MM.1S (cell line): ENCODE results near the gene PTGER1.
"Not testable (repeated sequence)": the region's sequence is repeated elsewhere in the genome, so short reads cannot be mapped to it uniquely, and the experiment has no call there.

ENCODE experiments used
- DNase-seq: peaks from one replicate; pipeline ENCODE4 v3.0.0-alpha.2; 2015
- H2AFZ ChIP-seq: fragments of 300-600 bp; sonication (generic); 2 replicates; pipeline ENCODE4 v1.6.0; 2016; ENCODE audit warnings: antibody characterized with exemption, low read length
- H3F3A ChIP-seq: fragments of 300-600 bp; sonication (generic); 2 replicates; pipeline ENCODE4 v1.6.1; 2016; ENCODE audit warnings: mild to moderate bottlenecking, antibody characterized with exemption, low read length, moderate library complexity, mixed read lengths; ENCODE audit not compliant: insufficient read depth
- H3K27ac ChIP-seq: fragments of 300-600 bp; sonication (generic); 2 replicates; pipeline ENCODE4 v1.5.1; 2016; ENCODE audit warnings: mild to moderate bottlenecking, low read length
- H3K27me3 ChIP-seq: fragments of 300-600 bp; sonication (generic); replicated peaks from 2 replicates; pipeline ENCODE4 v1.6.0; 2016; ENCODE audit warnings: low read length; ENCODE audit not compliant: insufficient read depth
- H3K36me3 ChIP-seq: fragments of 300-600 bp; sonication (generic); replicated peaks from 2 replicates; pipeline ENCODE4 v1.6.1; 2016; ENCODE audit warnings: mild to moderate bottlenecking, low read length, mixed read lengths; ENCODE audit not compliant: insufficient read depth
- H3K4me1 ChIP-seq: fragments of 300-600 bp; sonication (generic); 2 replicates; pipeline ENCODE4 v1.6.1; 2016; ENCODE audit warnings: low read length, mixed read lengths
- H3K4me2 ChIP-seq: fragments of 300-600 bp; sonication (generic); 2 replicates; pipeline ENCODE4 v1.6.0; 2016; ENCODE audit warnings: low read depth, low read length
- H3K4me3 ChIP-seq: fragments of 300-600 bp; sonication (generic); 2 replicates; pipeline ENCODE4 v1.5.1; 2016; ENCODE audit warnings: low read length, mixed read lengths
- H3K79me2 ChIP-seq: fragments of 300-600 bp; sonication (generic); 2 replicates; pipeline ENCODE4 v1.6.1; 2016; ENCODE audit warnings: mixed run types, low read length, mixed read lengths
- H3K9ac ChIP-seq: fragments of 300-600 bp; sonication (generic); 2 replicates; pipeline ENCODE4 v1.6.1; 2016; ENCODE audit warnings: low read length, mixed read lengths
- H3K9me2 ChIP-seq: fragments of 300-600 bp; sonication (generic); replicated peaks from 2 replicates; pipeline ENCODE4 v1.6.1; 2016; ENCODE audit warnings: mild to moderate bottlenecking, low read length, mixed read lengths; ENCODE audit not compliant: insufficient read depth
- H3K9me3 ChIP-seq: fragments of 300-600 bp; sonication (generic); replicated peaks from 2 replicates; pipeline ENCODE4 v1.6.1; 2016; ENCODE audit warnings: mild to moderate bottlenecking, low read length, mixed read lengths; ENCODE audit not compliant: insufficient read depth
- H4K20me1 ChIP-seq: fragments of 300-600 bp; sonication (generic); 2 replicates; pipeline ENCODE4 v1.6.1; 2016; ENCODE audit warnings: mild to moderate bottlenecking, low read length, moderate library complexity, mixed read lengths; ENCODE audit not compliant: insufficient read depth
- EZH2 ChIP-seq: fragments of 300-600 bp; sonication (generic); optimal IDR thresholded peaks from 2 replicates; pipeline ENCODE3; 2017; ENCODE audit warnings: low read depth, mild to moderate bottlenecking, antibody characterized with exemption, low read length, mixed read lengths
- EZH2phosphoT487 ChIP-seq: fragments of 300-600 bp; sonication (generic); IDR thresholded peaks from 2 replicates; pipeline ENCODE4 v1.6.1; 2018; ENCODE audit warnings: antibody characterized with exemption, low read length
- TF ChIP-seq, protein P1 (sequence below): fragments of 300-600 bp; sonication (generic); IDR thresholded peaks from 2 replicates; pipeline ENCODE4 v1.5.1; 2016; ENCODE audit warnings: antibody characterized with exemption, low read length, mixed read lengths

The PTGER1 gene

DNA sequence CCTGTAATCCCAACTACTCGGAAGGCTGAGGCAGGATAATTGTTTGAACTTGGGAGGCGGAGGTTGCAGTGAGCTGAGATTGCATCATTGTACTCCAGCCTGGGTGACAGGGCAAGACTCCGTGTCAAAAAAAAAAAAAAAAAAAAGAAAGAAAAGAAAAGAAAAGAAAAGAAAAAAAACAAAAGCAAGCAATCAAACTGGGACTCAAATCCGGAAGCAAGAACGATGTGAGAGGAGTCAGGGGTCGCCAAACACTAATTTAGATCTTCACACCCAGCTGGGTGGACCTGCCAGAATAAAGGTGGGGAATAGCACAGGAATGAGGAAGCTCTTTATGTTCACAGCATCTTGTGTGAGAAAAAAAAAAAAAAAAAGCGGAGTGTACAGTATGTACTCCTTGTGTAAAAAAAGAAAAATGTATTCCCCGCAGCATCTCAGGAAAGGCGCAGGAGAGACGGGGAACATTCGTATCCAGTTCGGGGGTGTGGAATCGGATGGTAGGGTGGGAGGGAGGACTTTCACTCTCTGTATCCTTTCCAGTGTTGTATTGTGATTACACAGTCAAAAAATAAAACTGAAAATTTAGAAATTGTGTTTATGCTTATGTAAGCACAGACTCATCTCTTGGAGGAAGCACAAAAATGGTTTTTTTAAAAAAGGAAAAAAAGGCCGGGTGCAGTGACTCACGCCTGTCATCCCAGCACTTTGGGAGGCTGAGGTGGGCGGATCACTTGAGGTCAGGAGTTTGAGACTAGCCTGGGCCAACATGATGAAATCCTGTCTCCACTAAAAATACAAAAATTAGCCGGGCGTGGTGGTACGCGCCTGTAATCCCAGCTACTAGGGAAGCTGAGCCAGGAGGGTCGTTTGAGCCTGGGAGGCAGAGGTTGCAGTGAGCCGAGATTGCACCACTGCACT lies 35.4 kb upstream of the PTGER1 start:
- Histone ChIP-seq H2AFZ (no peak overlapping the region), H3K4me2 (no peak overlapping the region), H3K9ac (no peak overlapping the region), H3K4me1 (peaks cover 14% of the 10 kb centered on the region; the same call in 1 of the 2 replicates), H3K36me3 (peaks cover 12% of the 10 kb centered on the region), H3K9me3 (no peaks in the 10 kb centered on the region), H3F3A (peaks cover 28% of the 10 kb centered on the region), H3K27ac (no peak overlapping the region), H3K27me3 (no peaks in the 10 kb centered on the region), H3K79me2 (peaks cover 12% of the 10 kb centered on the region), H3K4me3 (no peak overlapping the region), H4K20me1 (0 out of 2 replicates have a peak, but pooled peaks cover 8% of the 10 kb centered on the region), H3K9me2 (no peaks in the 10 kb centered on the region)
- TF ChIP-seq EZH2phosphoT487 (no peak), EZH2 (no peak)
- TF ChIP-seq, protein P1, sequence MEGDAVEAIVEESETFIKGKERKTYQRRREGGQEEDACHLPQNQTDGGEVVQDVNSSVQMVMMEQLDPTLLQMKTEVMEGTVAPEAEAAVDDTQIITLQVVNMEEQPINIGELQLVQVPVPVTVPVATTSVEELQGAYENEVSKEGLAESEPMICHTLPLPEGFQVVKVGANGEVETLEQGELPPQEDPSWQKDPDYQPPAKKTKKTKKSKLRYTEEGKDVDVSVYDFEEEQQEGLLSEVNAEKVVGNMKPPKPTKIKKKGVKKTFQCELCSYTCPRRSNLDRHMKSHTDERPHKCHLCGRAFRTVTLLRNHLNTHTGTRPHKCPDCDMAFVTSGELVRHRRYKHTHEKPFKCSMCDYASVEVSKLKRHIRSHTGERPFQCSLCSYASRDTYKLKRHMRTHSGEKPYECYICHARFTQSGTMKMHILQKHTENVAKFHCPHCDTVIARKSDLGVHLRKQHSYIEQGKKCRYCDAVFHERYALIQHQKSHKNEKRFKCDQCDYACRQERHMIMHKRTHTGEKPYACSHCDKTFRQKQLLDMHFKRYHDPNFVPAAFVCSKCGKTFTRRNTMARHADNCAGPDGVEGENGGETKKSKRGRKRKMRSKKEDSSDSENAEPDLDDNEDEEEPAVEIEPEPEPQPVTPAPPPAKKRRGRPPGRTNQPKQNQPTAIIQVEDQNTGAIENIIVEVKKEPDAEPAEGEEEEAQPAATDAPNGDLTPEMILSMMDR = no peak
- no peak for DNase-seq

DNA sequence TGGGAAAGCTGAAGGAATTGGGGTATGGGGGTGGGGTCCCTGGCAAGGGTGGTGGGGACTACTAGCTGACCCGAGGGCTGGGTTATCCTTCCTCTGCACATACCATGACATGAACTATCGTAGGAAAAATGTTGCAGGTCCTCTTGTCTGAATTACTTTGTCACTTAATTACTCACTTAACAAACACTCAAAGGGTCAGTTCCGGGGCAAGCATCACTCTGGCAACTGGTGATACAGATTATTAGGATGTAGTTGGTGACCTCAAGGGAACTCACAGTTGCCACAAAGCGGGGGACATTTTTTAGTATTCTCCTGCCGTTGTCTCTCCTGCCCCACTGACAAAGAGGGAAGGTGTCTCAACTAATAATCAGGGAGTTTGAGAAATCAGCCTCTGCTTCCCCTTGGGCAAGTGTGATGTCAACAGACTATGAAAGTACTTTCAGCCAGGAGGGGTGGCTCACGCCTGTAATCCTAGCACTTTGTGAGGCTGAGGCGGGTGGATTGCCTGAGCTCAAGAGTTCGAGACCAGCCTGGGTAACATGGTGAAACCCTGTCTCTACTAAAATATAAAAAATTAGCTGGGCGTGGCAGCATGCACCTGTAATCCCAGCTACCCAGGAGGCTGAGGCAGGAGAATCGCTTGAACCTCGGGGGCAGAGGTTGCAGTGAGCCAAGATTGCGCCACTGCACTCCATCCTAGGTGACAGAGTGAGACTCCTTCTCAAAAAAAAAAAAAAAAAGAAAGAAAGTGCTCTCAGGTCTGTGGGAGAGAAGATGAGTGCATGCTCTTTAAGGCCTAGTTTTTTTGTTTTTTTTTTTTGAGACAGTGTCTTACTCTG lies 32.8 kb upstream of the PTGER1 start:
- H3K27ac ChIP-seq = no peak overlapping the region; the same call in 1 of the 2 replicates
- no peaks in the 10 kb centered on the region for H3K36me3 ChIP-seq
- no peaks in the 10 kb centered on the region for H4K20me1 ChIP-seq
- H3K9me2 ChIP-seq = no peaks in the 10 kb centered on the region
- no peaks in the 10 kb centered on the region for H3K27me3 ChIP-seq
- peaks cover 7% of the 10 kb centered on the region for H3F3A ChIP-seq
- no peak overlapping the region for H3K4me3 ChIP-seq
- no peaks in the 10 kb centered on the region for H3K79me2 ChIP-seq
- DNase-seq = no peak
- H3K9me3 ChIP-seq = no peaks in the 10 kb centered on the region
- H3K9ac ChIP-seq = no peak overlapping the region
- TF ChIP-seq EZH2 (no peak), EZH2phosphoT487 (no peak)
- TF ChIP-seq, protein P1 = no peak
- no peak overlapping the region for H3K4me2 ChIP-seq
- H2AFZ ChIP-seq = no peak overlapping the region
- peaks cover 14% of the 10 kb centered on the region; the same call in 1 of the 2 replicates for H3K4me1 ChIP-seq

GRCh38 chr19:14505488-14506239 lies 30.5 kb upstream of the PTGER1 start:
- no peaks in the 10 kb centered on the region for H3K79me2 ChIP-seq
- DNase-seq = no peak
- H3K4me1 ChIP-seq = peaks cover 14% of the 10 kb centered on the region; the same call in 1 of the 2 replicates
- H3K4me2 ChIP-seq = no peak overlapping the region
- H3K4me3 ChIP-seq = no peak overlapping the region
- no peak overlapping the region for H2AFZ ChIP-seq
- no peak for TF ChIP-seq EZH2
- TF ChIP-seq, protein P1 = peak; percentile 52
- peaks cover 5% of the 10 kb centered on the region; the same call in 1 of the 2 replicates for H3F3A ChIP-seq
- no peaks in the 10 kb centered on the region for H3K36me3 ChIP-seq
- H3K9me3 ChIP-seq = no peaks in the 10 kb centered on the region
- H3K27me3 ChIP-seq = 0 out of 2 replicates have a peak, but pooled peaks cover 5% of the 10 kb centered on the region
- no peaks in the 10 kb centered on the region for H3K9me2 ChIP-seq
- H3K27ac ChIP-seq = no peak overlapping the region
- H3K9ac ChIP-seq = no peak overlapping the region
- H4K20me1 ChIP-seq = no peaks in the 10 kb centered on the region

DNA sequence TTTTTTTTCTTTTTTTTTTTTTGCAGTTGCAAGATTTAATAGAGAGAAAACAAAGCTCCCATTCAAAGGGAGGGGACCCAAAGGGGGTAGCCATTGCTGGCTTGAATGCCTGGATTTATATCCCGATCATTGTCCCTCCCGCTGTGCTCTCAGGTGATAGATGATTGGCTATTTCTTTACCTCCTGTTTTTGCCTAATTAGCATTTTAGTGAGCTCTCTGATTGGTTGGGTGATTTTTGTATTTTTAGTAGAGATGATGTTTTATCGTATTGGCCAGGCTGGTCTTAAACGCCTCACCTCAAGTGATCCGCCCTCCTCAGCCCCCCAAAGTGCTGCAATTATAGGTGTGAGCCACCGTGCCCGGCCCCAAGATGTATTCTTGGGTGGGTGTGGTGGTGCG lies 29.4 kb upstream of the PTGER1 start:
- not testable (repeated sequence) for H4K20me1 ChIP-seq, H3K27me3 ChIP-seq, H3K9me2 ChIP-seq, H3F3A ChIP-seq, DNase-seq, H3K36me3 ChIP-seq, H3K9ac ChIP-seq, H3K4me2 ChIP-seq, H3K79me2 ChIP-seq, H2AFZ ChIP-seq, H3K9me3 ChIP-seq, H3K4me3 ChIP-seq, H3K27ac ChIP-seq
- H3K4me1 ChIP-seq = peaks cover 14% of the 10 kb centered on the region; the same call in 1 of the 2 replicates
